Sigmoid colon (tissue), 7 donors: Measurements from ENCODE around the gene DIS3L. TPM values are rescaled to one million over a fixed set of nuclear protein-coding genes. Genes with fewer than 3 reads are reported as not detected.

ENCODE experiments used
- DNase-seq: peaks from one replicate; pipeline ENCODE4 v3.0.0-alpha.2; 2019
- H3K27ac ChIP-seq, 4 donors: fragments of 200-600 bp; sonication (generic); one replicate each; pipeline ENCODE4 v1.5.1; 2016 to 2019; ENCODE audit warnings: mild to moderate bottlenecking in 1 of 4
- H3K27me3 ChIP-seq, 3 donors: fragments of 200-600 bp; sonication (generic); one replicate each; pipeline ENCODE4 v1.5.1; 2019; ENCODE audit warnings: mild to moderate bottlenecking in 1 of 3
- H3K36me3 ChIP-seq, 4 donors: fragments of 200-600 bp; sonication (generic); one replicate each; pipeline ENCODE4 v1.5.1; 2016 to 2019
- H3K4me1 ChIP-seq, 4 donors: fragments of 200-600 bp; sonication (generic); one replicate each; pipeline ENCODE4 v1.5.1; 2017 to 2019
- H3K4me3 ChIP-seq, 4 donors: fragments of 200-600 bp; sonication (generic); one replicate each; pipeline ENCODE4 v1.5.1; 2017 to 2019; ENCODE audit warnings: mild to moderate bottlenecking in 2 of 4, moderate library complexity in 1 of 4
- H3K9me3 ChIP-seq, 4 donors: fragments of 200-600 bp in 3 of 4; sonication (generic) in 3 of 4; one replicate each; pipeline versions ENCODE4 v1.5.1 to v1.6.1; 2013 to 2019
- CTCF ChIP-seq, 4 experiments: fragments of 450-650 bp in 3 of 4; fragments of 200-600 bp in 1 of 4; IDR thresholded peaks; one replicate each; pipeline ENCODE4 v1.5.1; 2016 to 2019; ENCODE audit warnings: antibody characterized with exemption in 4 of 4, mild to moderate bottlenecking in 3 of 4, moderate library complexity in 2 of 4
- EP300 ChIP-seq, 4 donors: sonication (generic); formaldehyde crosslinking; IDR thresholded peaks; one replicate each; pipeline ENCODE4 v1.6.1; 2017; ENCODE audit warnings: antibody characterized with exemption in 4 of 4
- POLR2A ChIP-seq, 2 donors: fragments of 450-650 bp; IDR thresholded peaks; one replicate each; pipeline ENCODE4 v1.6.1; 2016; ENCODE audit warnings: antibody characterized with exemption in 2 of 2, mild to moderate bottlenecking in 2 of 2, moderate library complexity in 2 of 2
- POLR2AphosphoS5 ChIP-seq, 4 donors: sonication (generic); formaldehyde crosslinking; IDR thresholded peaks; one replicate each; pipeline ENCODE4 v1.6.1; 2017; ENCODE audit warnings: antibody characterized with exemption in 4 of 4
- WGBS, 2 donors: extraction: QIAGEN DNeasy Blood & Tissue Kit; methylation state at CpG; one replicate each; pipeline ENCODE4 v1.1.7; 2013; 5-methylcytosine and 5-hydroxymethylcytosine counted together
- intact Hi-C: fragments of 100-400 bp; cut with DNase I; formaldehyde crosslinking; loops from one replicate; pipeline ENCODE4 v1.15.1; 2023
- polyA plus RNA-seq, 3 donors: library from polyadenylated mRNA; stranded (reverse); fragments of 200-250 nt; gene quantifications; one replicate each; pipeline ENCODE4 v1.2.3, GENCODE V29; 2013
- total RNA-seq, 4 donors: library from RNA; depleted of rRNA; stranded (reverse); fragments of >200 nt; gene quantifications; one replicate each; pipeline ENCODE4 v1.1.0, GENCODE V29; 2016
- donor health status: healthy with polysubstance abuse.
- donor health status: Bipolar disorder and iron deficiency.
- donor health status: healthy.

The DIS3L gene
- total and polyA plus RNA-seq, 7 donors = 5.3 to 52.3 (median 29.5) TPM

GRCh38 chr15:66251790-66252684, 41.3 kb upstream of the DIS3L start:
- Histone ChIP-seq H3K4me1 (peaks cover 0 to 31% (median 29%) of the 10 kb centered on the region in 4 donors), H3K36me3 (no peaks in the 10 kb centered on the region), H3K27ac (no peak overlapping the region), H3K9me3 (no peaks in the 10 kb centered on the region), H3K27me3 (peaks cover 24 to 76% (median 56%) of the 10 kb centered on the region in 3 donors), H3K4me3 (peak overlapping the region; percentile 13 to 59 (median 47))
- DNase-seq = peak; percentile 70
- 2 to 5% methylated on average over 72 of the region's 72 CpGs for WGBS, 2 donors
- TF ChIP-seq CTCF (IDR thresholded peaks at IDR 0.05) (peak in 3 of 4 experiments; percentile 27 to 59 (median 43)), EP300 (IDR thresholded peaks at IDR 0.05) (no peak), POLR2AphosphoS5 (IDR thresholded peaks at IDR 0.05) (no peak), POLR2A (IDR thresholded peaks at IDR 0.05) (no peak)
- intact Hi-C loops = loop anchor here (5.0 kb wide), 1 partner anchor 35 kb away; no protein-coding TSS in a partner anchor

DNA sequence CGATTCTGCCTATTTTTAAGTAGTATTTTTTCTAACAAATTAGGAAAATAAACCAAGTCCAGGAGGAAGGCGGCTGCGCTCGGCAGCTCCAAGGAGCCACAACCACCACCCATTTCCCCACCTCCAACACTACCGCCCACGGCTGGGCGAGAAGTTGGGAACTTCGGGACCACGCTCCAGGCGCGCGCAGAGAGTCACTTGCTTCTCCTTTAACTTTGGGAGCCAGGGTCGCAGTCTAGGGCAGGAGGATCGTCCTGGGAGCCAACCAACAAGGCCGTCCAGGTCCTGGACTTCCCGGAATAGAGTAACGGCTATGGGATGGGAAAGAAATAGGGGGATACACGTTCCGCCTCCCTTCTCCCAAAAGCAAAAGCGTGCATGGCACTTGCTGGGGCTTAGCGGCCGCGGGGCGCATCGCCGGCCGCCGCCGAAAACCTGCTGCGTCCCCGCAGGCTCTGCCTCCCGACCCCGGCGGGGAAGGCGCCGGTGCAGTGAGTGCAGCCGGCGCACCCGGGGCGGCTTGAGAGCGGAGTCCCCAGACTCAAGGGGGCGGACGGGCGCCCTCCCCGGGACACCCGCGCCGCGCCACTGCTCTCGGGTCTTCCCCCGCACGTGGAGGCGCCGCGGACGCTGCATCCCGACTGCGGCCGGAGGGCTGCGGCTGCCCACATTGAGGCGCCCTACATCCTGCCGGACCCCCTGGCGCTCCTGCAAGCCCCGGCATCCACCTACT, 40.5 kb upstream of the DIS3L start:
- intact Hi-C loops = loop anchor here (5.0 kb wide), 1 partner anchor 34 kb away; no protein-coding TSS in a partner anchor
- H3K27ac ChIP-seq = no peak overlapping the region
- no peaks in the 10 kb centered on the region for H3K9me3 ChIP-seq
- peaks cover 0 to 31% (median 29%) of the 10 kb centered on the region in 4 donors for H3K4me1 ChIP-seq
- no peaks in the 10 kb centered on the region for H3K36me3 ChIP-seq
- WGBS, 2 donors = 1% methylated on average over 64 of the region's 64 CpGs
- H3K27me3 ChIP-seq = peaks cover 24 to 83% (median 56%) of the 10 kb centered on the region in 3 donors
- TF ChIP-seq POLR2A (IDR thresholded peaks at IDR 0.05) = no peak
- no peak for TF ChIP-seq CTCF (IDR thresholded peaks at IDR 0.05)
- TF ChIP-seq POLR2AphosphoS5 (IDR thresholded peaks at IDR 0.05) = no peak
- no peak for TF ChIP-seq EP300 (IDR thresholded peaks at IDR 0.05)
- DNase-seq = no peak
- peak overlapping the region; percentile 13 to 59 (median 47) for H3K4me3 ChIP-seq

GRCh38 chr15:66253418-66254088, 39.8 kb upstream of the DIS3L start, which contains the start of gene MEGF11:
TSS of gene MEGF11 (minus strand) at chr15:66253750. CDS start at chr15:66128403, 125,347 bp downstream.
- Histone ChIP-seq H3K27ac (no peak within 1 kb of the TSS), H3K36me3 (no peaks in the 10 kb centered on the region), H3K4me1 (peaks cover 0 to 31% (median 29%) of the 10 kb centered on the region in 4 donors), H3K27me3 (peaks cover 24 to 88% (median 59%) of the 10 kb centered on the region in 3 donors), H3K9me3 (no peaks in the 10 kb centered on the region), H3K4me3 (peak within 1 kb of the TSS; percentile 15 to 59 (median 47))
- WGBS, 2 donors = 1% methylated on average over 64 of the region's 64 CpGs
- DNase-seq = no peak
- TF ChIP-seq POLR2AphosphoS5 (IDR thresholded peaks at IDR 0.05) = no peak
- no peak for TF ChIP-seq EP300 (IDR thresholded peaks at IDR 0.05)
- no peak for TF ChIP-seq POLR2A (IDR thresholded peaks at IDR 0.05)
- no peak for TF ChIP-seq CTCF (IDR thresholded peaks at IDR 0.05)
- intact Hi-C loops = loop anchor here (5.0 kb wide), 1 partner anchor 34 kb away; no protein-coding TSS in a partner anchor
